Inflammatory macrophage (primary cell): ENCODE measurements around the gene PRKCQ.
A peak's percentile ranks its signal among the peaks of the same experiment; 100 is the strongest.
"Not testable (repeated sequence)": the region's sequence is repeated elsewhere in the genome, so short reads cannot be mapped to it uniquely, and the experiment has no call there.

Experiments used
- DNase-seq, 2 donors: peaks; one replicate each; pipeline ENCODE4 v3.0.0-alpha.2; 2020 to 2022

Gene PRKCQ

DNA sequence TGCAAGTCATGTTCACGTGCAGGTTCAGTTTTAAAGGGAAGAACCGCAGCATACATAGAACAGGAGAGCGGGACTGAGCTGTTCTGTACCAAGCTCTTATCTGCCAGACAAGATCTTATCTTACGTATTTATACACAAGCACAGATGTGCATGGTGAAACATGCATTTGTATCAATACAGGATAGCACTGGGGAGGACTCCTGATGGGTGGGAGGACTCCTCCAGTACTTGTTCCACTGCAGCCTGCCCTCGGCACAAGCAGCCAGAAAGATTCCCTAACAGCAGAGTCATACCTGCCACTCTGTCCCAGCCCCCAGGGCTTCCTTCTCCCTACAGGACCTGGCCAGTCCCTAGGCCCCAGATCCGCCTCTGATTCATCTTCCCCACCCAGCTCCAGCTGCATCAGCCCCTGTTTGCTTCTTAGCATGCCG, 13.2 kb upstream of the PRKCQ start:
- DNase-seq: no peak

DNA sequence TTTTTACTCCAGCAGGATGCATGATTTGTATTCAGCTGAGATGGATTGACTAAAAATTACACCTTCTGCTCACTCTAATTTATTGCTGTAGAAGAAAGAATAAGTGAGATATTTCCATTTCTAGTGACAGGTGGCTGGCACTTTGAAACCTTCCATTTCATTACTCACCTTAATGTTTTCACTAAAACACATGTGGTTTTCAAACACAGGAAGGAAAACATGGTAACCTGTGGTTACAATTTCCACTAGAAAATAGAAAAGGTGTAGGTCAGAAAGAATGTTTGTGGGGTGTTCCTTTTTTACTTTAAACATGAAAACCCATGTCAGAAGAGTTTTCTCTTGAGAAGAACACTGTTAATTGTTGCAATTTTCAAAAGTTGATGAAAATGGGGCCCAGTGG, 12.0 kb upstream of the PRKCQ start:
- no peak for DNase-seq

DNA sequence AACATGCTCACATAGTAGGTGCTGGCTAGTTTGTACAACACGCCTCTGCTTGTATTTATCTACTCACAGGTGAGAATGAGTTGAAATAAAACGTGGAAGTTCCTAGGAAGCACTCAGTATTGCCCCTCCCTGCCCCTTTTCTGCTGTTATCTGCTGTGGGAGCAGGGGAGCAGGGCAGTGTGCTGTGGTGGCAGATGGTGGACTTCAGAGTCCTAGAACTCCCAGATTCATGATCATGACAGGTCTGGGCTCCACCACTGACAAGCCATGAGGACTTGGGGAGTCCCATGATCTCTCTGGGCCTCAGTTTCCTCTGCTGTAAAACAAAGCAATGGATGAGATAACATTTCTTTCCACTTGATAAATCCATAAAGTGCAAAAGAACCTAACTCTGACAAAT, 11.6 kb upstream of the PRKCQ start:
- no peak for DNase-seq

DNA sequence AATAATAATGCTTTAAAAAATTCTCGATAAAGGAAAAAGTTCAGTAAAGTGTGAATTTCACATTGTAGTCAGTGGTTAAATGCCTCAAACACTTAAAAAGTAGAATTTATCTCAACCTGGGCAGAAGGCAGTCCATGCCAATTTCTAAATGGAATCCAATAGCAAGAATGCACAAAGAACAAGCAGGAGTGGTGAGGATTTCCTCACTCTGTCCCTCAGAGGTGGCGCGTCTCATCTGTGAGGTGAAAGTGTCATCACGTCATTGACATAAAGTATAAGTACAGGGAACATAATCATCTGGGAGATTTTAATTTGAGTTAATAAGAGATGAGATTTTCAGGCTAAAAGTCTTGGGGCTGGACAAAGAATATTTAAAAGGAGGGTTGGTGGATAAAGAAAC, 10.0 kb upstream of the PRKCQ start:
- no peak for DNase-seq

DNA sequence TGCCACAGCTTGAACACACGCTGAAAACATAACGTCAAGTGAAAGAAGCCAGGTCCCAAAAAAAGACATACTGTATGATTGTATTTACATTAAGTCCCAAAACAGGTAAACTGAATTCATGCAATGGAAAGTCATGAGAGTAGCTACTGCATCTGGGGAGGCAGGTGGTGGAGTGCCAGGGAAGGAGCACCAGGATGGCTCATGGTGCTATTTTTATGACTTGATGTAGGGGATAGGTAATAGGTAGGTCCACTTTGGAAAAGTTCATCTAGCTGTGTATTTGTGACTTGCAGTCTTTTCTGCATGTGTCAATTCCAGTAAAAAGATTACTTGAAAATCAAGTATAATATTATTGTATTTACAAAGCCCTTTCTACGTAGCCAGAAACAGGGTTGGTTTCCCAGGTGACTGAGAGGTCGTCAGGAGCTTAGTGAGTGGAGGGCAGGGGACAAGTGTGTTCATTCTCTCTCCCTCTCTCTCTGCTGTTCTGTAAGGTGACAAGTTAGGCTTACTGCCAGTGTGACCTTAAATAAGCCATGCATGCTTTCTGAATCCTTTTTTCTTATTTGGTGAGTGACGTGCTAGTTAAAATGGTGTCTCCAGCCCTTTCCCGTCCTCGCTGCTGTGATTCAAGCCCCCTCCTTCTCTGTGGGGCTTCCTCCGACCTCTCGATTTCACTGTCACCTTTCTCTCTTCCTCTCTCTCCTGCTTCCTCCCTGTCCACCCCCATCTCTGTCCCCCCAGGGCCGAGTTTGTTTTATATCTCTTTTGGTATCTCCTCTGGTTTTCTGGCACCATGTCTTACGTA, 9.4 kb upstream of the PRKCQ start:
- no peak for DNase-seq

DNA sequence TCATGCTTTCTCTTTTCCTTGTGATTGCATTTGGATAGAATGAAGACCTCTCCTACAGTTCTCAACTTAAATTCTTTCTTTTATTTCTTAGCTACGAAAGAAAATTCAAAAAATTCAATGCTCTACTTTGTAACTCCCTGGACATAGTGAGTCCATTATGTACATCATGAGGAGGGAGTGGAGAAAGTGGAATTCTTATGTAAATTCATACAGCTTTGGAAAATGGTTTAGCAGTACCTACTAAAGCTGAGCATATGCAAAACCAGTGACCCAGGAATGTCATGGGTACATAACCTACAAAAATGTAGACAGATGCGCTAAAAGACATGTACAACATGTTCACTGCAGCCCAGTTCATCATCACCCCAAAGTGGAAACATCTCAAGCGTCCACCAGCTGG, 8.8 kb upstream of the PRKCQ start:
- DNase-seq: no peak

DNA sequence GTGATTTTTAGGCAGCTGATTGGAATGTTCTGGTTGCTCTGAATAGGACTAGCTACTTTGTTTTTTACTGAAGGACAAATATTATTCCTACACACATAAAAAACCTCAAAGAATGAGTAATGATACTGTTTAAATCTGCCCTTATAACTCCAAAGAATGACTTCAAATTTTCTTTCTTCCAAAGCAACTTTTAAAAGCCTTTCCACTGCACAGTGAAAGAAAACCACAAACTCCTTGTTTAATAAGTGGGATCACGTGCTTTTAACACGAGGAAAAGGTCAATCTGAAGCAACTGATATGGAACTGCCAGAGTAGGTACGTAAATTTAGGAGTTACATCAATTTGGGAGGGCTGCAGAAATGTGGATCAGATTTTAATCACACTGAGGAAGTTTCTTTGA, 8.0 kb upstream of the PRKCQ start:
- DNase-seq: no peak

DNA sequence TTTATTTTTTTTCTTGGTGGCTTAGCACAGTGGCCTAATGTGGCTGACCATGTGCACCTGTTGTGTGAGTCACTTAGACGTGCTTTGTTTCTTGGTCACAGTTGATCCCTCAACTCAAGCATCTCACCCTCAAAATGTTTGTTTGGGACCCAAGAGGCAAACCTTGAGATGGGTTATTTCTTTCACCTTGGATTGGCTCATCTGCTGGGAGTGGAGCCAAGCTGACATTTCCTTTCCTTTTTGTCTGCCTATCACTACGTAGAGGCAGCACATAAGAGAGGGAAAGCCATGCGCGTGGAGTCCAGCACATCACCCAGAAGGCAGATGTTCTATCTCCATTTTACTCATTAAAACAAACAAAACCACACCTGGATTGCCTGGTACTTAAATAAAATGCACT, 6.4 kb upstream of the PRKCQ start:
- DNase-seq: no peak

DNA sequence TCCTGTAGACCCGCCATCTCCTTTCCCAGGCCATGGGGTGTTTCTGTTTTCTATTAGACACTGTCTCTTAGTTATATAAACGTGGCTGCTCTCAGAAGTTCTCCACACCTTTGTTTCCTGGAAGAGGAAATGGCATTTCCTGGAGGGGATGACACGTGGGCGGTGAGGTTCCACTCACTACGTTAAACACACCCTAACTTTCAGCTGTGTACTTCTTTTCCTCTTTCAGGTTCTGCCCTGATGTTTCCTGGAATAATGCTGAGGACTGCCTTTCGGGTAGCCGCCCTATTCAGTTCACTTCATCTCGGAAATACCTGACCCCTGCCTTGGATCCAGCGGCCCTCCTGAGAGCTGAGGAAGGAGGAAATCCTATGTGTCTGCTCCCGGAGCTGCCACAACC, 3.4 kb upstream of the PRKCQ start:
- no peak for DNase-seq

DNA sequence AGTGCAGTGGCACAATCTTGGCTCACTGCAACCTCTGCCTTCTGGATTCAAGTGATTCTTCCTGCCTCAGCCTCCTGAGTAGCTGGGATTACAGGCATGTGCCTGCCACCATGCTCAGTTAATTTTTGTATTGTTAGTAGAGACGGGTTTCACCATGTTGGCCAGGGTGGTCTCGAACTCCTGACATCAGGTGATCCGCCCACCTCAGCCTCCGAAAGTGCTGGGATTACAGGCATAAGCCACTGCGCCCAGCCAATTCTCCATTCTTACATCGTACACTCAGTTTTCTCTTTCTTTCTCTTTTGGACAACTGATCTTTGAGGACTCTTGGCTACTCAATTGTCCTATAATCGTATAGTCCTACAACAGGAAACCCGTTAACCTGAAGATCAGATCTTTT, 2.8 kb upstream of the PRKCQ start:
- DNase-seq: not testable (repeated sequence)

DNA sequence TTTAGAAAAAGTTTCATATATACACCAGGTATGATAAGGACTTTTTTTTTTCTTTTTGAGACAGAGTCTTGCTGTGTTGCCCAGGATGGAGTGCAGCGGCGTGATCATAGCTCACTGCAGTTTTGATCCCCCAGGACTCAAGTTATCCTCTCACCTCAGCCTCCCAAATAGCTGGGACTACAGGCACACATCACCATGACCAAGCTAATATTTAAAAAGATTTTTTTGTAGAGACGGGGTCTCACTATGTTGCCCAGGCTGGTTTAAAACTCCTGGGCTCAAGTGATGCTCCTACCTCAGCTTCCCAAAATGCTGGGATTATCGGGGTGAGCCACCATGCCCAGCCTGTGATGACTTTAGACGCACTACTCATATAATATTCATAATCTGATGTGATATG, 2.2 kb upstream of the PRKCQ start:
- DNase-seq: no peak

DNA sequence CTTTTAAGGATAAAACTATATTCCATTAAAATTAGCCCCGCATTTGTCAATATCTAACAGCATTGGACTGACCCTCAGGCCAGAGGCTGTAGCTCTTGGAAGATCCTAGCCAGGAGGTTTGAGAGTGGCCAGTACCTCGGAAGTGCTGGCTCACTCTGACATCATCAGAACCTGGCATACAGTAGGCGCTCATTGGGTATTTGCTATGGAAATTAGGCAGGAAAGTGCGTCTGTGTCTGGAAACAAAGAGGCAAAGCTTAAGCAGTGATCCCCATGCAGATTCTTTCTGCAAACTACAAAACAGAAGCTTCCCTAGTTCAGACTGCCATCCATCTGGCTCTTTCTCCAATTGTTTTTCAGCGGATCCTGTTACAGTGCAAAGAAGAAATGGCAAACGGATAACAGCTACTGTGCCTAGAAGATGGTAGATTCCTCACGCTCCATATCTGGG, 1.7 kb upstream of the PRKCQ start:
- DNase-seq: no peak

DNA sequence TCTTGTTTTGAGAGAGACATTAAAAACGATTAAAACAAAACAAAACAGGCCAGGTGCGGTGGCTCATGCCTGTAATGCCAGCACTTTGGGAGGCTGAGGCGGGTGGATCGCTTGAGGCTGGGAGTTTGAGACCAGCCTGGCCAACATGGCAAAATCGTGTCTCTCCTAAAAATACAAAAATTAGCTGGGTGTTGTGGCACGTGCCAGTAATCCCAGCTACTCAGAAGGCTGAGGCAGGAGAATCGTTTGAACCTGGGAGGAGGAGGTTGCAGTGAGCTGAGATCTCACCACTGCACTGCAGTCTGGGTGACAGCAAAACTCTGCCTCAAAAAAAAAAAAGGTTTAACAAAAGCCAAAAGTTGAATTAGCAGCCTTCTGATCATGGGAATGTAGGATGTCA, 1.1 kb upstream of the PRKCQ start:
- not testable (repeated sequence) for DNase-seq

DNA sequence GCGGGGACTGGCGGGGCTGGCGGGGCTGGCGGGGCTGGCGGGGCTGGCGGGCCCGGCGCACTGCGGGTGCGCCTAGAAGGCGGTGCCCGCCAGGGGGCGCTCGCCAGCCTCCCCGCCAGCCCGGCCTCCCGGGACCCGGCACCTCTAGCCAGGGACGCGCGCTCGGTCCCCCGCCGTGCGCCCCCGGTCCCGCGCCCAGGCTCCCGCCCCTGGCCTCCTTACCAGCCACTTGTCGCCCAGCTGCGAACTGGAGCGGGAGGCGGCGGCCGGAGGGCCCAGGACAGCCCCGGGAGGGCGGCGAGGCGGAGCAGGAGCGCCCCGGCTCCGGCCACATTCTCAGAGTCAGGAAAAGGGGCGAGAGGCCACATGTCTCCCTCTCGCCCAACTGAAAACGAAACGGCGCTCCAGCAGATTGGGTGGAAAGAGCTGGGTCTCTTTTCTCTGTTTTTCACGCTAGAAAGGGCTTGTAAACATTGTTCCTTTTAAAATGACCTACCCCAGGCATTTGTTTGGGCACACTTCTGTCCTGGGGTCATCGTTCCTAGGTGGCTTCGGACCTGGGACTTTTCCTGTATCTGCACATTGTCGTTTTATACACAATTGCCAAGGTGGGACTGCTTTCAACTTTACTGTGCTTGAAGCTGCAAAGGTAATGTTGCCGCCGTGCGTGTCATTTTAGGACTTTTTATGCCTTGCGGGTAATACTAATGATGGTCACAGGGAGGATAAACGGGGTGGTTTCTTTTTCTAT, 378 bp upstream of the PRKCQ start:
- peak; percentile 48 to 63 for DNase-seq

DNA sequence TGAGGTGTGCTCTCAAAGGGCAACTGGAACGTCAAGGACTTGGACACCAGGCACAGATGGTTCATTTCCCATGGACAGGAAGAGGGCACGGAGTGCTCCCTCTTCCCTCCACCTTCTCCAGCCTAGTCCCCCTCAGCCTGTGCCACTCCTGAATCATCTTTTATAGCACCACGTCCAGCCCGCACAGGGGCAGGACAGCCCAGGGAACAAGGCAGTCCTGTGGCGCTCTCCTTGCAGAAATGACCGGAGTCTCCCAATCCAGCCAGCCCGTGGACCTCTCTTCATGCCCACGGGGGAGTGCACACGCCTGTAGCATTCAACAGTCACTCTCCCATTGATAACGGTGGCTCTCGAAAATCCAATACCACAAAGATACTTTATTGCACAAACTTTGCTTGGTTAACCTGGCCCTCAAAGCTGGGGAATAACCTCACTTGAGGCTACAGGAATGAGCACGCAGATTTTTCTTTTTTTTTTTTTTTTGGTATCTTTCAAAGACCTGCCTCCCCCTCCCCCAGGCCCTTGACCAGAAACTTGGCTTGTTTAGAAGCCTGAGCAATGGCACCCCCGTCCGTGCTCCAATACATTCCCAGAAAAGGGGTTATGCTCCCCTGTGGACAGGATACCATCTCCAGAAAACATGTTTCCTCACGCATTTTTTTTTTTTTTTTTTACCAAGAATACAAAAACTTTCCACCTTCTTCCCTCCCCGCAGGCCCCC, 733 bp downstream of the PRKCQ start:
- no peak for DNase-seq

DNA sequence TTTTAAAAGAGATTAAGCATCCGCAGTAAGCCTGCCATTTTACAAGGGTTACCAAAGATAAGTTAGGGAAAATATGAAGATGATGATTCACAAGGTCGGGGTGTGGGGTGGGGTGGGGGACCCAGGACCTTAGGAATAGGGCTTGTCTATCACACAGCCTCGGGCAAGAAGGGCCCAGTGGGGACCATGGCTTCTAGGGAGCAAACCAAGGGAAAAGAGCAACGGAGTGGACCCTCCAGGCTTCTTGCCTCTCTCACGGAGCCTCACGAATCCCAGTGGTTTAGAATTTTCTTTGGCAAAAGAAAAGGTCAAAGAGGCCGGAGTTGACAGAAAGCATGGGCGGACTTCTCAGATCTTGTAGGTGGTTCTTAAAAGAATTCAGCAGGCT, 1.3 kb downstream of the PRKCQ start:
- DNase-seq: no peak

DNA sequence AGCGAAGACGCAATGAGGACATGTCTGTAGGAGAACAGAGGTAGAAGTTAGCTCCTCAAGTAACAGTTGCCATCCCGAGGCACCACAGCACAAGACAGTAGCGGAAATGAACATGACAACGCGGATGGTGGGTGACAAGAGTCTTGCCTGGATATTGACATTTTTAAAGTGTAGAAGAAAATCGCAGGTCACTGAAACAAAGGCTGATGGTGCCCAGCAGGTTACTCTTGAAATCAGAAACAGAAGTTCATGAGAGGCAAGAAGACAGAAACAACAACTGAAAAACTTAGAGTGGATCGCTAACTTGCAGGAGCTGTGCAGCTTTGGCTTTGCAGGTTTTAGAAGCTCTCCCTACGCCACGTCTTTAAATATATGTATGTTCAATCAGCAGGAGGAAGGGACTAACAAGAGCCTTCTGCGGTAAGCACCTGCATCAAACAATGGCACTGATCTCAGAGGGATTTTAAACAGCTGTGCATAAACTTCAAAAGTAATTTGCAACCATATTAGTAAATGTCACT, 1.8 kb downstream of the PRKCQ start:
- no peak for DNase-seq

DNA sequence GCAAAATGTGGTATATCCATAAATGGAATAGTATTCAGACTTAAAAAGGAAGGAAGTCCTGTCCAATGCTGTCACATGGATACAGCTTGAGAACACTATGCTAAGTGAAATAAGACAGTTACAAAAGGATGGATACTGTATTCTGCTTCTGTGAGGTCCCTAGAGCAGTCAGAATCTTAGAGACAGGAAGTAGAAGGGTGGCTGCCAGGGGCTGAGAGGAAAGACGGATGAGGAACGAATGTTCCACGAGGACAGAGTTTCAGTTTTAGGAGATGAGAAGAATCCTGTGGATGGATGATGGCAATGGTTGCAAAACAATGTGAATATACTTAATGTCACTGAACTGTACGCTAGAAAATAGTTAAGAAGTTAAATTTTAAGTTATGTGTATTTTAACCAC, 3.8 kb downstream of the PRKCQ start:
- peak in 1 of 2 donors; percentile 15 for DNase-seq

DNA sequence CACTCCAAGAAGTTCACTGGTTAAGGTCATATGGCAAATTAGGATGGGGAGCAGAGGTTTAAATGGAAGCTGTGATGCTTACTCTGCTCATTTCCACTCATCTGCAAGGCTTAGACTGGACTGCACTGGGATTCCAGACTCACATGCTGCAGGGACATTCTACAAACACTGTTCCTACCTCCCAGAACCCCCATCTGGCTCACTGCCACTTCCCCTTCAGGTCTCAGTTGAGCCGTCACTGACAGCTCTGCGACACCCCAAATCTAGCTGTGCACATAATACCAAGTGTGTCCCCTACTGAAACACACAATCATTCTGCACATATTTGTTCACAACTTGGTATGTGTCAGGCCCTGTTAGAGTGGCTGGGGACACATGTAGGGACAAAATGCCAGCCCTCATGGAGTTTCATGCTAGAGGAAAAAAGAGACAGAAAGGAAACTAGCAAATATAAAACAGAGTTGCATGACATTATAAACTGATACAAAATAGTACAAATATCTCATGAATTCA, 5.4 kb downstream of the PRKCQ start:
- DNase-seq: no peak

DNA sequence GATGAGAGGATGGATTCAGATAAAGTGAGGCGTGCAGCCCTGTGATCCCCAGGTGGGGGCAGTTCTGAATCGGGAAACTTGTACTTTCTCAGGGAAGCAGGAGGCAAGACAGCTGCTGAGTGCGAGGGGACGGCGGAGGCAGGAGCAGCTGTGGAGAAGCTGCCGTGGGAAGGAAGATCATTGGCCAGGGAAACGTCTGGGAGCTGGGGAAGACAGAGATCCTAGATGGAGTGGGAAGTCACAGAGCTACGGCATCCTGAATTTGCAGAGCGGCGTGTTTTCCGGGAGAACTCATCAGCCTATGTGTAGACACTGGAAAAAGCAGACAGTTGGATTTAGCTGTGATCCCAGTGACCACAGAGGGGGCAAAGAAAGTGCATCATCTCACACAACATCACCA, 9.2 kb downstream of the PRKCQ start:
- no peak for DNase-seq

DNA sequence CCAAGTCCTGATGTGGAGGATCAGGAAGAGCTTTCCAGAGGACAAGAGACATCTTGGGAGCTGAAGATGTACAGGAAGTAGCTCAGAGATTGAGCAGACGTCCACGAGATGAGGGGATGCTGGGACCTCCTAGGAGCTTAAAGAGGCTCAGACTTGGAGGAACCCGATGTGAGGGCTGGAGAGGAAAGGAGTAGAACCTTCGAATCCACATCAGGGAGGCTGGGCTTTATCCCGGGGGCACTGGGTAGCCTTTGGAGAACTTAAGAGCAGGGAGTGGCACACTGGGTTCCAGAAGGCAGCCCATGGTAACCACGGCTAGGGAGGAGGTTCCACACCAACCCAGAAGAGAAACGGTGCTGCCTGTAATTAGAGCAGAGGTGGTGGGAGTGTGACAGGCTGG, 10.8 kb downstream of the PRKCQ start:
- DNase-seq: no peak

DNA sequence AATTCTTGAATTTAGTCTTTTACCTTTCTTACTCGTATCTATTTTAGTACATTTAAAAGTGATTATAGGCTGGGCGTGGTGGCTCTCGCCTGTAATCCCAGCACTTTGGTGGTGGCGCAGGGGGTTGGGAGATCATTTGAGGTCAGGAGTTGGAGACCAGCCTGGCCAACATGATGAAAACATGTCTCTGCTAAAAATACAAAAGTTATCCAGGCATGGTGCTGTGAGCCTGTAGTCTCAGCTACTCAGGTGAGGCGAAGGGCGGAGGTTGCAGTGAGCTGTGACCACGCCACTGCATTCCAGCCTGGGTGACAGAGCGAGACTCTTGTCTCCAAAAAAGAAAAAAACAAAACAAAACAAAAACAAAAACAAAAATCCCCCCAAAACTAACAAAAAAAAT, 12.2 kb downstream of the PRKCQ start:
- DNase-seq: no peak

DNA sequence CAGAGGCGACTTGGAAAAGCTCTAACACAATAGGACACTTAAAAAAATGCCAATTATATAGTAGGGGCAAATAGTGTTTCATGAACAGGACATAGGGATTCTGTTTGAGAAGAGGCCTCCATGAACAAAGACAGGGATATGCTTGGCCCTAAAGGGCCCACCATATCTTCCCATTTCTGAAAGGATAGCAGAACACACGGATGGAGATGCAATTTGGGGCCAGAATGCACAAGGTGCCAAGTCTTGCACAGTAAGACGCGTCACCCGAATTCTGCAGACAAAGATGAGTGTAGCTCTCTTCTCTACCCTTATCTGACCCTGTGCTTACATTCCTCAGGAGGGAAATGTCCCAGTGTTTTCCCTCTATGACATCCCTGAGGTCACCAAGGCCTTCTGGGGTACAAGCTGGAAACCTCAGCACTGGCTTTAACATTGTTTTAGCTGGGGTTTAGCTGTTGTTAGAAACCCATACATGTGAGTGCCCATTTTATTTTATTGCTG, 12.8 kb downstream of the PRKCQ start:
- no peak for DNase-seq
